SK-N-SH treated with all-trans-retinoic acid at 6 μM for 48 hours (cell line): Measurements from ENCODE around the gene TTC33.

Experiments used
- ATAC-seq: fragments of 200-7000 bp; cut with Tn5 transposase; 3 replicates; pipeline ENCODE4 v1.9.1; 2020; ENCODE audit warnings: mild to moderate bottlenecking, moderate library complexity
- ARNTL ChIP-seq: fragments of 450-650 bp; formaldehyde crosslinking; IDR thresholded peaks from 2 replicates; pipeline ENCODE4 v1.5.0; 2020; ENCODE audit warnings: low read depth, mild to moderate bottlenecking, moderate library complexity, borderline replicate concordance
- BACH2 ChIP-seq: fragments of 250-450 bp; sonication (Bioruptor Pico); IDR thresholded peaks from 2 replicates; pipeline ENCODE4 v1.9.0; 2021; ENCODE audit warnings: mild to moderate bottlenecking, borderline replicate concordance
- CSDC2 ChIP-seq: fragments of 250-450 bp; sonication (Bioruptor Pico); IDR thresholded peaks from 2 replicates; pipeline ENCODE4 v1.5.0; 2020; ENCODE audit warnings: mild to moderate bottlenecking, moderate library complexity
- ESRRG ChIP-seq: fragments of 250-450 bp; sonication (Bioruptor Pico); IDR thresholded peaks from 2 replicates; pipeline ENCODE4 v1.6.1; 2021; ENCODE audit warnings: mild to moderate bottlenecking
- ISL1 ChIP-seq: fragments of 250-450 bp; sonication (Bioruptor Pico); IDR thresholded peaks from 2 replicates; pipeline ENCODE4 v2.1.2; 2022; ENCODE audit warnings: mild to moderate bottlenecking, moderate library complexity
- OSR1 ChIP-seq: fragments of 250-450 bp; sonication (Bioruptor Pico); IDR thresholded peaks from 2 replicates; pipeline ENCODE4 v1.8.0; 2022; ENCODE audit warnings: moderate library complexity, mild to moderate bottlenecking, inconsistent platforms
- PATZ1 ChIP-seq: fragments of 250-450 bp; sonication (Bioruptor Pico); IDR thresholded peaks from 2 replicates; pipeline ENCODE4 v1.8.0; 2020; ENCODE audit warnings: mild to moderate bottlenecking, moderate library complexity, borderline replicate concordance
- PPARA ChIP-seq: fragments of 250-450 bp; sonication (Bioruptor Pico); IDR thresholded peaks from 2 replicates; pipeline ENCODE4 v1.5.0; 2020; ENCODE audit warnings: mild to moderate bottlenecking, borderline replicate concordance
- RARB ChIP-seq: fragments of 250-450 bp; sonication (Bioruptor Pico); IDR thresholded peaks from 2 replicates; pipeline ENCODE4 v1.8.0; 2021; ENCODE audit warnings: mild to moderate bottlenecking, moderate library complexity
- SNAI2 ChIP-seq: fragments of 250-450 bp; sonication (Bioruptor Pico); IDR thresholded peaks from 2 replicates; pipeline ENCODE4 v1.5.0; 2020; ENCODE audit warnings: mild to moderate bottlenecking, moderate library complexity
- TCF4 ChIP-seq: fragments of 250-450 bp; sonication (Bioruptor Pico); IDR thresholded peaks from 2 replicates; pipeline ENCODE4 v1.8.0; 2021; ENCODE audit warnings: mild to moderate bottlenecking, moderate library complexity, borderline replicate concordance
- TOX ChIP-seq: fragments of 250-450 bp; sonication (Bioruptor Pico); IDR thresholded peaks from 2 replicates; pipeline ENCODE4 v1.8.0; 2021; ENCODE audit warnings: mild to moderate bottlenecking, moderate library complexity, borderline replicate concordance
- ZC3H10 ChIP-seq: fragments of 250-450 bp; sonication (Bioruptor Pico); IDR thresholded peaks from 2 replicates; pipeline ENCODE4 v1.5.1; 2021; ENCODE audit warnings: mild to moderate bottlenecking, moderate library complexity
- ZFP3 ChIP-seq: fragments of 250-450 bp; sonication (Bioruptor Pico); IDR thresholded peaks from 2 replicates; pipeline ENCODE4 v1.5.0; 2020; ENCODE audit warnings: mild to moderate bottlenecking, moderate library complexity
- ZFP30 ChIP-seq: fragments of 450-650 bp; formaldehyde crosslinking; IDR thresholded peaks from 2 replicates; pipeline ENCODE4 v1.5.0; 2022; ENCODE audit warnings: mild to moderate bottlenecking, moderate library complexity
- ZNF565 ChIP-seq: fragments of 450-650 bp; formaldehyde crosslinking; conservative IDR thresholded peaks from 2 replicates; pipeline ENCODE4 v1.5.0; 2020; ENCODE audit warnings: low read depth, mild to moderate bottlenecking, moderate library complexity
- ZNF70 ChIP-seq: fragments of 450-650 bp; formaldehyde crosslinking; IDR thresholded peaks from 2 replicates; pipeline ENCODE4 v1.5.0; 2020; ENCODE audit warnings: mild to moderate bottlenecking, moderate library complexity
- ZNF8 ChIP-seq: fragments of 450-650 bp; formaldehyde crosslinking; IDR thresholded peaks from 2 replicates; pipeline ENCODE4 v1.5.0; 2020; ENCODE audit warnings: mild to moderate bottlenecking, moderate library complexity
- TF ChIP-seq, protein P1 (sequence below): fragments of 250-450 bp; sonication (Bioruptor Pico); IDR thresholded peaks from 2 replicates; pipeline ENCODE4 v1.8.0; 2021; ENCODE audit warnings: low read depth, mild to moderate bottlenecking, moderate library complexity, borderline replicate concordance
- TF ChIP-seq, protein P2 (sequence below): fragments of 250-450 bp; sonication (Bioruptor Pico); IDR thresholded peaks from 2 replicates; pipeline ENCODE4 v1.5.0; 2020; ENCODE audit warnings: mild to moderate bottlenecking, moderate library complexity
- TF ChIP-seq, protein P3 (sequence below): fragments of 250-450 bp; sonication (Bioruptor Pico); IDR thresholded peaks from 2 replicates; pipeline ENCODE4 v1.5.1; 2021; ENCODE audit warnings: mild to moderate bottlenecking, moderate library complexity
- TF ChIP-seq, protein P4 (sequence below): fragments of 250-450 bp; sonication (Bioruptor Pico); IDR thresholded peaks from 2 replicates; pipeline ENCODE4 v1.5.1; 2020; ENCODE audit warnings: low read depth, mild to moderate bottlenecking, moderate library complexity

Gene TTC33

DNA sequence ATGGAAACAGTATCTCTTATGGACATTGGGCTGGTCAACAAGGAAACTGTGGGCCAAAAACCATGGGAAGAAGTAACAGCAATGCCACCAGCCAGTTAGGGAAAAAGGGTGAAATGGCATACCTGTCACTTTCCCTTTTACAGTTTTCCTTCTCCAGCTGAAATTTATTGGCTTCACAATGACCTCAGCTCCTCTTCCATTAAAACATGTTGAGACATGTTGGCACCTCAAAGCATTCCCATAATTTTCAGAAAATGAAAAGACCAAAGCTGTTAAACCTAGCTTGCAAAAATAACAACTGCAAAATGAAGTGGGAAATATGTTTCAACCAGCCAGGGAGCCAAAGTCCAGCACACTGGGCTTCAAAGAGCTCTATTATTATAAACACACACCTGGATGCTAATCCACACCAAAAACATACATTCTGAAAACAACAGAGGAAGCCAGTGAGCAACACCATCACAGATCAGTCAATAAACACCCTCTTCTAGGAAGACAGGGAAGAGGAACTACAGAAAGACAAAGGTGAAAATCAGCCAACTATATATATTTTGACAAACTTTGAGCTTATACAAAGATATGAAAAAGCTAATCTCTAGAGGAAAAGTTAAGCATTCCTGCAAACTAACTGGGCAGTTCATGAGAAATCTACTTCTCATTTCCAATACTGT is 154.4 kb downstream of the TTC33 start (continued):
- no peak for TF ChIP-seq PATZ1 (CRISPR knock-in tag)
- TF ChIP-seq, all 23 proteins: peak for 0

- TF ChIP-seq, protein P1, sequence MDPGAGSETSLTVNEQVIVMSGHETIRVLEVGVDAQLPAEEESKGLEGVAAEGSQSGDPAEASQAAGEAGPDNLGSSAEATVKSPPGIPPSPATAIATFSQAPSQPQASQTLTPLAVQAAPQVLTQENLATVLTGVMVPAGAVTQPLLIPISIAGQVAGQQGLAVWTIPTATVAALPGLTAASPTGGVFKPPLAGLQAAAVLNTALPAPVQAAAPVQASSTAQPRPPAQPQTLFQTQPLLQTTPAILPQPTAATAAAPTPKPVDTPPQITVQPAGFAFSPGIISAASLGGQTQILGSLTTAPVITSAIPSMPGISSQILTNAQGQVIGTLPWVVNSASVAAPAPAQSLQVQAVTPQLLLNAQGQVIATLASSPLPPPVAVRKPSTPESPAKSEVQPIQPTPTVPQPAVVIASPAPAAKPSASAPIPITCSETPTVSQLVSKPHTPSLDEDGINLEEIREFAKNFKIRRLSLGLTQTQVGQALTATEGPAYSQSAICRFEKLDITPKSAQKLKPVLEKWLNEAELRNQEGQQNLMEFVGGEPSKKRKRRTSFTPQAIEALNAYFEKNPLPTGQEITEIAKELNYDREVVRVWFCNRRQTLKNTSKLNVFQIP (CRISPR knock-in tag): no peak
- TF ChIP-seq ZFP3: no peak
- no peak for TF ChIP-seq RARB (CRISPR knock-in tag)
- TF ChIP-seq TCF4: no peak
- TF ChIP-seq ZNF8 (CRISPR knock-in tag): no peak
- no peak for TF ChIP-seq TOX (CRISPR knock-in tag)
- no peak for TF ChIP-seq ZNF70 (CRISPR knock-in tag)
- TF ChIP-seq SNAI2: no peak
- TF ChIP-seq BACH2 (CRISPR knock-in tag): no peak
- TF ChIP-seq, protein P2, sequence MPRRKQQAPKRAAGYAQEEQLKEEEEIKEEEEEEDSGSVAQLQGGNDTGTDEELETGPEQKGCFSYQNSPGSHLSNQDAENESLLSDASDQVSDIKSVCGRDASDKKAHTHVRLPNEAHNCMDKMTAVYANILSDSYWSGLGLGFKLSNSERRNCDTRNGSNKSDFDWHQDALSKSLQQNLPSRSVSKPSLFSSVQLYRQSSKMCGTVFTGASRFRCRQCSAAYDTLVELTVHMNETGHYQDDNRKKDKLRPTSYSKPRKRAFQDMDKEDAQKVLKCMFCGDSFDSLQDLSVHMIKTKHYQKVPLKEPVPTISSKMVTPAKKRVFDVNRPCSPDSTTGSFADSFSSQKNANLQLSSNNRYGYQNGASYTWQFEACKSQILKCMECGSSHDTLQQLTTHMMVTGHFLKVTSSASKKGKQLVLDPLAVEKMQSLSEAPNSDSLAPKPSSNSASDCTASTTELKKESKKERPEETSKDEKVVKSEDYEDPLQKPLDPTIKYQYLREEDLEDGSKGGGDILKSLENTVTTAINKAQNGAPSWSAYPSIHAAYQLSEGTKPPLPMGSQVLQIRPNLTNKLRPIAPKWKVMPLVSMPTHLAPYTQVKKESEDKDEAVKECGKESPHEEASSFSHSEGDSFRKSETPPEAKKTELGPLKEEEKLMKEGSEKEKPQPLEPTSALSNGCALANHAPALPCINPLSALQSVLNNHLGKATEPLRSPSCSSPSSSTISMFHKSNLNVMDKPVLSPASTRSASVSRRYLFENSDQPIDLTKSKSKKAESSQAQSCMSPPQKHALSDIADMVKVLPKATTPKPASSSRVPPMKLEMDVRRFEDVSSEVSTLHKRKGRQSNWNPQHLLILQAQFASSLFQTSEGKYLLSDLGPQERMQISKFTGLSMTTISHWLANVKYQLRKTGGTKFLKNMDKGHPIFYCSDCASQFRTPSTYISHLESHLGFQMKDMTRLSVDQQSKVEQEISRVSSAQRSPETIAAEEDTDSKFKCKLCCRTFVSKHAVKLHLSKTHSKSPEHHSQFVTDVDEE (CRISPR knock-in tag): no peak
- no peak for TF ChIP-seq ZNF565
- TF ChIP-seq ZC3H10: no peak
- TF ChIP-seq CSDC2: no peak
- no peak for TF ChIP-seq ESRRG (CRISPR knock-in tag)
- no peak for TF ChIP-seq ARNTL (CRISPR knock-in tag)
- TF ChIP-seq ZFP30 (CRISPR knock-in tag): no peak
- no peak for TF ChIP-seq PPARA
- ATAC-seq: no peak
Measured at GRCh38 chr5:40600383-40600782, 155.4 kb downstream of the TTC33 start.

GRCh38 chr5:40599676-40600075 is 156.1 kb downstream of the TTC33 start:
- ATAC-seq: no peak
- TF ChIP-seq BACH2 (CRISPR knock-in tag): no peak
- TF ChIP-seq, protein P3, sequence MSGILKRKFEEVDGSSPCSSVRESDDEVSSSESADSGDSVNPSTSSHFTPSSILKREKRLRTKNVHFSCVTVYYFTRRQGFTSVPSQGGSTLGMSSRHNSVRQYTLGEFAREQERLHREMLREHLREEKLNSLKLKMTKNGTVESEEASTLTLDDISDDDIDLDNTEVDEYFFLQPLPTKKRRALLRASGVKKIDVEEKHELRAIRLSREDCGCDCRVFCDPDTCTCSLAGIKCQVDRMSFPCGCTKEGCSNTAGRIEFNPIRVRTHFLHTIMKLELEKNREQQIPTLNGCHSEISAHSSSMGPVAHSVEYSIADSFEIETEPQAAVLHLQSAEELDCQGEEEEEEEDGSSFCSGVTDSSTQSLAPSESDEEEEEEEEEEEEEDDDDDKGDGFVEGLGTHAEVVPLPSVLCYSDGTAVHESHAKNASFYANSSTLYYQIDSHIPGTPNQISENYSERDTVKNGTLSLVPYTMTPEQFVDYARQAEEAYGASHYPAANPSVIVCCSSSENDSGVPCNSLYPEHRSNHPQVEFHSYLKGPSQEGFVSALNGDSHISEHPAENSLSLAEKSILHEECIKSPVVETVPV (CRISPR knock-in tag): no peak
- TF ChIP-seq TCF4: no peak
- TF ChIP-seq SNAI2: no peak
- TF ChIP-seq RARB (CRISPR knock-in tag): no peak
- no peak for TF ChIP-seq ZNF70 (CRISPR knock-in tag)
- no peak for TF ChIP-seq ZNF8 (CRISPR knock-in tag)
- no peak for TF ChIP-seq PATZ1 (CRISPR knock-in tag)
- TF ChIP-seq OSR1 (CRISPR knock-in tag): no peak
- TF ChIP-seq ZC3H10: no peak
- TF ChIP-seq ZNF565: no peak
- TF ChIP-seq, protein P4, sequence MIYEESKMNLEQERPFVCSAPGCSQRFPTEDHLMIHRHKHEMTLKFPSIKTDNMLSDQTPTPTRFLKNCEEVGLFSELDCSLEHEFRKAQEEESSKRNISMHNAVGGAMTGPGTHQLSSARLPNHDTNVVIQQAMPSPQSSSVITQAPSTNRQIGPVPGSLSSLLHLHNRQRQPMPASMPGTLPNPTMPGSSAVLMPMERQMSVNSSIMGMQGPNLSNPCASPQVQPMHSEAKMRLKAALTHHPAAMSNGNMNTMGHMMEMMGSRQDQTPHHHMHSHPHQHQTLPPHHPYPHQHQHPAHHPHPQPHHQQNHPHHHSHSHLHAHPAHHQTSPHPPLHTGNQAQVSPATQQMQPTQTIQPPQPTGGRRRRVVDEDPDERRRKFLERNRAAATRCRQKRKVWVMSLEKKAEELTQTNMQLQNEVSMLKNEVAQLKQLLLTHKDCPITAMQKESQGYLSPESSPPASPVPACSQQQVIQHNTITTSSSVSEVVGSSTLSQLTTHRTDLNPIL (CRISPR knock-in tag): no peak
- no peak for TF ChIP-seq CSDC2
- TF ChIP-seq, protein P1 (CRISPR knock-in tag): no peak
- no peak for TF ChIP-seq PPARA
- no peak for TF ChIP-seq ARNTL (CRISPR knock-in tag)
- TF ChIP-seq ISL1: no peak
- no peak for TF ChIP-seq ZFP30 (CRISPR knock-in tag)
